DMS 273 (cell line): ENCODE results near the gene FANCD2OS.
"Not testable (repeated sequence)": the region's sequence is repeated elsewhere in the genome, so short reads cannot be mapped to it uniquely, and the experiment has no call there.

Experiments used
- DNase-seq: peaks from one replicate; lab custom pipeline; 2025; ENCODE audit not compliant: unreplicated experiment; lab: John Stamatoyannopoulos, UW

FANCD2OS gene

GRCh38 chr3:10093678-10094077 is 14.4 kb downstream of the FANCD2OS start:
- no peak for DNase-seq

- not testable (repeated sequence) for DNase-seq
These were observed 16.7 kb downstream of the FANCD2OS start for GRCh38 chr3:10091387-10091786.

- not testable (repeated sequence) for DNase-seq
These were observed 17.3 kb downstream of the FANCD2OS start for GRCh38 chr3:10090774-10091173.

- DNase-seq = no peak
These were observed 17.9 kb downstream of the FANCD2OS start for GRCh38 chr3:10090179-10090578.

- no peak for DNase-seq
These were observed 19.8 kb downstream of the FANCD2OS start for GRCh38 chr3:10088256-10088655.

GRCh38 chr3:10085738-10086137 is 22.3 kb downstream of the FANCD2OS start:
- no peak for DNase-seq

GRCh38 chr3:10081871-10082270 is 26.2 kb downstream of the FANCD2OS start:
- no peak for DNase-seq

- no peak for DNase-seq
These were observed 33.4 kb downstream of the FANCD2OS start for GRCh38 chr3:10074666-10075065.

GRCh38 chr3:10070077-10070476 is 38.0 kb downstream of the FANCD2OS start:
- DNase-seq = not testable (repeated sequence)

- DNase-seq = no peak
These were observed 53.0 kb downstream of the FANCD2OS start for GRCh38 chr3:10055097-10055496.
